ENCODE data around the gene GP1BB. TPM values are rescaled to one million over a fixed set of nuclear protein-coding genes. Genes with fewer than 3 reads are reported as not detected.
A peak's percentile ranks its signal among the peaks of the same experiment; 100 is the strongest.

Gene GP1BB
- total RNA-seq, 1 experiment from 2014 or later, result 3.6 TPM

GRCh38 chr22:19762568-19763457 is 39.5 kb downstream of the GP1BB start:
- intact Hi-C loops (cut with micrococcal nuclease; ENCODE audit: unreplicated experiment), result no loop called here

More at GRCh38 chr22:19762568-19763457, 39.5 kb downstream of the GP1BB start:
- Histone ChIP-seq H3K27me3 (ENCODE audit: control insufficient read depth, insufficient read depth, low read length) (no peaks in the 10 kb centered on the region), H3K4me1 (ENCODE audit: control insufficient read depth, insufficient read depth, low read length) (peaks cover 27% of the 10 kb centered on the region), H3K4me3 (ENCODE audit: low read depth in 2 of 2, low read length in 2 of 2) (peak overlapping the region; percentile 52 to 60), H3K9me3 (ENCODE audit: control insufficient read depth, insufficient read depth, low read depth, low read length) (no peaks in the 10 kb centered on the region), H3K36me3 (ENCODE audit: control insufficient read depth, insufficient read depth, low read length) (no peaks in the 10 kb centered on the region; the same call in 1 of the 2 replicates), H3K27ac (ENCODE audit: low read length) (peak overlapping the region; percentile 88)
- TF ChIP-seq POLR2AphosphoS5 (IDR thresholded peaks at IDR 0.05; ENCODE audit: low read depth, low read length), result no peak
- no peak for TF ChIP-seq TCF7L2 (IDR thresholded peaks at IDR 0.05; ENCODE audit: low read depth, low read length)
- no peak for TF ChIP-seq REST (IDR thresholded peaks at IDR 0.05; ENCODE audit: insufficient read depth in 1 of 2, low read depth in 2 of 2, low read length in 1 of 2)
- TF ChIP-seq CTCF (IDR thresholded peaks at IDR 0.05), result no peak
- no peak for TF ChIP-seq SIN3A (IDR thresholded peaks at IDR 0.05; ENCODE audit: borderline replicate concordance, insufficient read depth, low read depth, low read length)
- BruUV-seq (replicated peaks), result no TSS peak
- DNase-seq (ENCODE audit: low read depth, low spot score) (no peak), ATAC-seq (no peak)
- in situ Hi-C loops (cut with HindIII; ENCODE audit: low pct_unique_long_range_greater_than_20kb, low sequenced_read_pairs), result no loop called here
- ChIA-PET POLR2A (no interaction called here), CTCF (no interaction called here)
